Measurements from ENCODE around the gene MPPED1.

- TF ChIP-seq CTCF (IDR thresholded peaks at IDR 0.05) (no peak), GABPB1 (CRISPR knock-in tag; IDR thresholded peaks at IDR 0.05) (no peak), NFYB (CRISPR knock-in tag; conservative IDR thresholded peaks at IDR 0.05; ENCODE audit: low read depth) (peak; percentile 82), IRF1 (CRISPR knock-in tag; IDR thresholded peaks at IDR 0.05) (no peak), NR3C1 (CRISPR knock-in tag; conservative IDR thresholded peaks at IDR 0.05; ENCODE audit: low read depth) (no peak)
- TF ChIP-seq, protein P1, sequence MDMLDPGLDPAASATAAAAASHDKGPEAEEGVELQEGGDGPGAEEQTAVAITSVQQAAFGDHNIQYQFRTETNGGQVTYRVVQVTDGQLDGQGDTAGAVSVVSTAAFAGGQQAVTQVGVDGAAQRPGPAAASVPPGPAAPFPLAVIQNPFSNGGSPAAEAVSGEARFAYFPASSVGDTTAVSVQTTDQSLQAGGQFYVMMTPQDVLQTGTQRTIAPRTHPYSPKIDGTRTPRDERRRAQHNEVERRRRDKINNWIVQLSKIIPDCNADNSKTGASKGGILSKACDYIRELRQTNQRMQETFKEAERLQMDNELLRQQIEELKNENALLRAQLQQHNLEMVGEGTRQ (CRISPR knock-in tag; IDR thresholded peaks at IDR 0.05) = peak; percentile 88
- TF ChIP-seq, protein P2, sequence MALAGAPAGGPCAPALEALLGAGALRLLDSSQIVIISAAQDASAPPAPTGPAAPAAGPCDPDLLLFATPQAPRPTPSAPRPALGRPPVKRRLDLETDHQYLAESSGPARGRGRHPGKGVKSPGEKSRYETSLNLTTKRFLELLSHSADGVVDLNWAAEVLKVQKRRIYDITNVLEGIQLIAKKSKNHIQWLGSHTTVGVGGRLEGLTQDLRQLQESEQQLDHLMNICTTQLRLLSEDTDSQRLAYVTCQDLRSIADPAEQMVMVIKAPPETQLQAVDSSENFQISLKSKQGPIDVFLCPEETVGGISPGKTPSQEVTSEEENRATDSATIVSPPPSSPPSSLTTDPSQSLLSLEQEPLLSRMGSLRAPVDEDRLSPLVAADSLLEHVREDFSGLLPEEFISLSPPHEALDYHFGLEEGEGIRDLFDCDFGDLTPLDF (CRISPR knock-in tag; IDR thresholded peaks at IDR 0.05) = no peak
Observed at GRCh38 chr22:43399338-43399979, 12.4 kb upstream of the MPPED1 start.

Data from WTC11 (cell line).